ENCODE data around the gene ID3.

- no peak for TF ChIP-seq CTCF (IDR thresholded peaks at IDR 0.05)
- TF ChIP-seq EZH2phosphoT487 (IDR thresholded peaks at IDR 0.05): no peak
- no peak for TF ChIP-seq EZH2 (IDR thresholded peaks at IDR 0.05)
Observed at GRCh38 chr1:23575226-23575810, 16.0 kb upstream of the ID3 start.

Measured in neural progenitor cell (in vitro differentiated cells).